Activated CD8-positive, alpha-beta memory T cell treated with anti-CD3 and anti-CD28 coated beads for 1 hour (primary cell): ENCODE measurements around the gene FUBP1.
"Not testable (repeated sequence)": the region's sequence is repeated elsewhere in the genome, so short reads cannot be mapped to it uniquely, and the experiment has no call there.

Experiments
- DNase-seq, 2 donors: peaks; one replicate each; pipeline ENCODE4 v3.0.0-alpha.2; 2020; ENCODE audit warnings: low read depth in 1 of 2; ENCODE audit errors: extremely low read depth in 1 of 2

The FUBP1 gene

DNA sequence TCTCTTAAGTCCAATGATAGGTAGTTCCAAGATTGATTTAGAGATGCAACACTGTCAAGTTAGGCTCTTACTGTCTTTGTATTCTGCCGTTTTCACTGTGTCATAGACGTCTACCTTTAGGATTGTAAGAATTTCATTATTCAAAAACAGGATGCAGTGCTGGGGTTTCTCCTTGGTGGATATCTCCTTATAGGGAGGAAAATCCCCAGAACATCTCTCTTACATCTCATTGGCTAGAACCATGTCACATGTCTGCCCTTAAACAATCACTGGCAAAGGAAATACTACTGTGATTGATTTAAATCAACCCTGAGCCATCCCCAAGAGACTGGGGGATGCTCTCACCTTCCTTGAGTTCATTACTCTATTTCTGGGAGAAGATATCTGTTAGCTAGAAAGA, 10.9 kb upstream of the FUBP1 start:
- DNase-seq: no peak

DNA sequence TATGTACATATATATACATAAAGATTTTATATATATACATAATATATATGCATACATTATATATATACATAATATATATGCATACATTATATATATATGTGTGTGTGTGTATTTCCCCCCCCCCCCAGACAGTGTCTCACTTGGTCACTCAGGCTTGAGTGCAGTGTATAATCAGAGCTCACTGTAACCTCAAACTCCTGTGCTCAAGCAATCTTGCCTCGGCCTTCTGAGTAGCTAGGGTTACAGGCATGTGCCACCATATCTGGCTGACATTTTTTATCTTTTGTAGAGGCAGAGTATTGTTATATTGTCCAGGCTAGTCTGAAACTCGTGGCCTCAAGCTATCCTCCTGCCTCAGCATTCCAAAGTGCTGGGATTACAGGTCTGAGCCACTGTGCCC, 9.0 kb upstream of the FUBP1 start:
- DNase-seq: no peak

DNA sequence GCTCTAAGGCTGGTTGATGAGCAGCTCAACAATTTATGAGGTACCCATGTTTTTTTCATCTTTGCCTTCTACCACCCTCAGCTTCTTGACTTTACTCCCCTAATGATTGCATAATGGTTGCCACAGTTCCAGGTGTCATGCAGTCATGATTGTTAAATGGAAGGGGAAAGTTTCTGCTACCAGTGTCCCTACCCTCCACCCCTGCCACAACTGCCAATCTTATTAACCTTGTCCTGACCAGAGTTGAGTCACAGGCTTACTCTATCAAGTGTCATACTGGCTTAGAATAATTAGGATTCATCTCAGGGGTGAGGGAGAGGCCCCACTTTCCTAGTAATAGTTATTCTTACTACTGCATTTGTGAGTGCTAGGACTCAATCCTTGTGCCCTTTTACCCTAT, 7.9 kb upstream of the FUBP1 start:
- DNase-seq: no peak

DNA sequence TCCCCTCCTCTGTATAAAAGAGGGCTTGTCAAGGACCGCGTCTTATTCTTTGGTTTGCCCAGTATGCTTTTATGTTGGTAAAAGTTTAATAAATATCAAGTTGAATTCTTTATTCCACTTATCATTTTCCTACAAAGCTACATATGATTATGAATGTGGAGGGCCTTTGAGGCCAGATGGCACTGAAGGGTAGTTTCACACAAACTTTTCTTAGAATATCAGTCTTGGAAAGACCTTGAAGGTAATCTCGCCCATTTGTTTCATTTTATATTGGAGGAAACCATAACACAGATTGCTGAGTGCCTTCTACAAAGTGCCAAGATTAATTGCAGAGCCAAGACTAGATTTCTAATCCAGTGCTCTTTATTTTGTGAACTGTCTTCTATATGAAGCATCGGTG, 5.8 kb upstream of the FUBP1 start:
- no peak for DNase-seq

DNA sequence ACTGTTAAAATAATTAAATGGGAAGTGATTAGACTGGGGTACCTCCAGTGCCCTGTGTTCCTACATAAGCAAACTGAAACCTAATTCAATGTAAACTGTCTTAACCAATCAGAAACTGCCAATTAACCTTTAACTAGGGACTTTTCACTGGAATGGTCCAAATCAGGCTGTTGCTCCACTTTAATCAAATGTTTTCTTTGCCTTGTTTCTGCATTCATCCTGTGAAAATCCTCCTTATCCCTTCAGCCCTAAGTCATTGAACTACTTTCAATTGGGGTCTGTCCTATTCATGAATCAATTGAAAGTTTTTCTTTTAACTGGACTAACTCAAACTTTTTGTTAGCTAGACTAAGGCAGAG, 5.1 kb upstream of the FUBP1 start:
- DNase-seq: no peak

DNA sequence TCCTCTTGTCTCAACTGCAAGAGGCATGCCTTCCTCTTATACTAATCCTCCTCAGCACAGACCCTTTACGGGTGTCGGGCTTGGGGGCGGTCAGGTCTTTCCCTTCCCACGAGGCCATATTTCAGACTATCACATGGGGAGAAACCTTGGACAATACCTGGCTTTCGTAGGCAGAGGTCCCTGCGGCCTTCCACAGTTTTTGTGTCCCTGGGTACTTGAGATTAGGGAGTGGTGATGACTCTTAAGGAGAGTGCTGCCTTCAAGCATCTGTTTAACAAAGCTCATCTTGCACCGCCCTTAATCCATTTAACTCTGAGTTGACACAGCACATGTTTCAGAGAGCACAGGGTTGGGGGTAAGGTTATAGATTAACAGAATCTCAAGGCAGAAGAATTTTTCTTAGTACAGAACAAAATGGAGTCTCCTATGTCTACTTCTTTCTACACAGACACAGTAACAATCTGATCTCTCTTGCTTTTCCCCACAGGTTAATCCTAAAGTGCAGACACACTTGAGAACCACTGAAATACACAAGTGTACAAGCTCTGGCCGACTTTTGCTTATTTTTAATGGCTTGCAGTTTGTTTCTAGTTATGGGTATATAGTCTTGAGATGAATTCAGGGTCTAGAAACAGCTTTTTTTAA, 4.6 kb upstream of the FUBP1 start:
- DNase-seq: not testable (repeated sequence)

DNA sequence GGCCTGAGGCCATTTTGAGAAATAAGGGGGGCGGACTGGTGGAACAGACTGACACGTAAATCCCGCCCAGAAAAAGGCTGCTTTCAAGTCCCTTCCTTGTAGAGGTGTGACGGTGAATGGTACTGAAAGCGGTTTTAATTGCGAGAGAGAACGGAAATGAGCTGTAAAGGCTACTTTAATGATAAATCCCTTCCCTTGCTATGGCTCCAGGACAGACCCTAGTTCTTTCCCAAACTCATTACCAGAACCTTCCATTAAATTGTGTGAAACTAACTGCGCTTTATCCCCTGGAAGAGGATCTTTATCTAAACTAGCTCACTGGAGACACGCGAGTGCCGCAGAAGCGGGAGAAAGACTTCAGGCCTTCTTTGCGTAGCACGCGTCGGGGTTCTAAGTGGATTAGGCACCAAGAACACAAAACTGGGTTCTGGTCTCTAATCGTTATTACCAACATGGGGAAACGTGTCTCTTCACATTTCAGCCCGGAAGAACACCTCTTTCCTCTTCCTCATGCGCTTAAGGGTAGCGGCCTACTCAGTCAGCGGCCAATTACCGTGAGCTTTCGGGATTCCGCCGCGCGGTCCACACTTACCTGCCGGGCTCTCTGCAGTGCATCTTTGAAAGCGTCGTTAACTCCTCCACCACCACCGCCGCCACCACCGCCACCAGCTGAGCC, 441 bp downstream of the FUBP1 start:
- DNase-seq: peak; percentile 33 to 46

DNA sequence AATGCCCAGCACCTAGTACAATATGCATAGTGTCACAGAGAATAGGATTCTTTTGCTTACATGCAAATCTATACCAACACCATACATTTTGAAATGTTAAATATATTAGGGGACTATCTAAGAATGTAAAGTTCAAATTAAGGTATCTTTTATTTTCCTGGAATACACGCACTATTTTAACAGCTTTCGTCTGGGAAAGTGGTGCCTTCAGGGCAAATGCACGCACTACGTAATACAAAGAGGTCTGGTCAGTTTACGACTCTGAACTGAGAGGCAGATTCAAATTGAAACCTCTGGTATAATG, 931 bp downstream of the FUBP1 start:
- no peak for DNase-seq

DNA sequence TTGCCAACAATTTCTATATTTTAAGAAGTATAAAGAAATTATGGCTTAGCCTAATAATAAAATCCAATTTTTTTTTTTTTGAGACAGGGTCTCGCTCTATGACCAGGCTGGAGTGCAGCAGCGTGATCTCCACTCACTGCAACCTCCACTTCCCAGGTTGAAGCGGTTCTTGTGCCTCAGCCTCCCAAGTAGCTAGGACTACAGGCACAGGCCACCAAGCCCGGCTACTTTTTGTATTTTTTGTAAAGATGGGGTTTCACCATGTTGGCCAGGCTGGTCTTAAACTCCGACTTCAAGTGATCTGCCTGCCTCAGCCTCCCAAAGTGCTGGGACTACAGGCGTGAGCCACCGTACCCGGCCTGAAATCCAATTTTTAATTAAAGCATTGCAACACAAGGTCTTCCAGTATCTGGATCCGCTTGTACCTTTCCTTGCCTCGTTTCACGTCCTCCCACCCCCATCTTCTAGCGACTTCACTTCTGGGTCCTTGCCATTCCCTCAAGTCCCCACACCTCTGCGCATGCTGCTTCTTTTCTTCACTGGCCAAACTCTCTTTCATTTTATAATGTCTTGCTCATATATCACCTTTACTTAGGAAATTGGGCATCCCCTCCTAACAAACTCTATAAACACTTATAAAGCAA, 2.3 kb downstream of the FUBP1 start:
- DNase-seq: no peak

DNA sequence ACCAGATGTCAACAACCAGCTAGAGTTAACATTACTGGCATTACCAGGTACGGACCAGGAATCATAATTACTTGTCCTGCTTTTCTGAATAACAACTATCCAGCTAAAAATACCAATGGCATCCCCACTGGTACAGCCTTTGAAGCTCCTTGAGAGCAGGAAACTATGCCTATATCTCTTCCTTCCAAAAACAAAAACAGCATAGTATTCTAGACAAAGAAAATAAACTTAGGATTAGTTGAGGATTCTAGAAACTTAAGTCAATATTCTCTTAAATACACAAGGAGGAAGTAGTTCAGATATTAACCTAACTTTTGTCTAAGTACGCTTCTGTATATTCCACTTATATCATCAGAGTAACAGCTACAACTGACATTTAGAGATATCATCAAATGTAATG, 3.0 kb downstream of the FUBP1 start:
- no peak for DNase-seq

DNA sequence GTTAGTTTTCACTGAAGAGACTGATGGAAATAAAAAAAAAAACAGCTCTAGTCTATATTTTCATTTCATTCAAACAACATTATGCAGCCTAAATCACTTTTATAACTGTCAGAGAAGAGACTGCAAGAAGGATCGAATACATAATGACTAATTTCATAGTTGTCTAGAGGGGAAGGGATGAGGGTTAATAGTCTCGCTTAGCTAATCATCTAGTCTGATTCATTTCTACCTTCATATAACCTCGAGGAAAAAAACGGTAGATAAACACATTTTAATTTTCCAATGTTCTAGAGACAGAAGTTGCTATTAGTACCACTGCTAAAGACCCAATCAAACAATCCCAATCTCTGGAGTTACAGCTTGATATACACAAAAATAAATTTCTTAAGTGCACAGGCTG, 3.5 kb downstream of the FUBP1 start:
- DNase-seq: no peak

DNA sequence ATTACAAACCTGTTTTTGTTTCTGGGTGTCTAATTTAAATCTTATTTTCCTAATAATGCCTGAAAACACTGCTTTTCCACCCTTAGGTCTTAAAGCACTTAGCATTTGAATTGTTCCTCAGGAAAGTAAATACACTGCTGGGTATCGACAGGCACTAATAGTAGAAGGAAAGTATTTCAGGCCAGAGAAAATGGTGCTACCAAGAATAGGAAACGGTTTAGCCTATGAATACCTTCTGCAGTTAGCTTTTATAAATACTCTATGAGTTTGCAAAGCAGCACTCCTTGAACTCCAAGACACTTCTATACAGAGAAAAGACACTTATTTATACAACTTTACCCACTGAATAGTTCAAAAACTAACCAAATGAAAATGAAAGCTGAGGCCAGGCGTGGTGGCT, 6.8 kb downstream of the FUBP1 start:
- no peak for DNase-seq

DNA sequence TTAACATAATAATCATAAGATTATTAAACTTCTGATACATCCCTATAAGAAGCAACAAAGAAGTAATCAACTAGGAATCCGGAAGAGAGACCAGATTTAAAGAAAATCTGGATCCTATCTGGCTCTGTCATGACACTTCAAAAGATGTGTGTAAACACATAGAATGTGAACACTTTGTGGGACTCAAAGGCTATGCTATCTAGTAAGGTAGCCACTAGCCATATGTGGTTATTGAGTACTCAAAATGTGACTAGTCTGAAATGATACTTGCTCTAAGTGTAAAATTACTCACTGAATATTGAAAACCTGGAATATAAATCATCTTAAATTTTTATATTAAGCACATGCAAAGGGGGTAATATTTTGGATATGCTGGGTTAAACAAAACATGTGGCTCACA, 8.7 kb downstream of the FUBP1 start:
- no peak for DNase-seq

DNA sequence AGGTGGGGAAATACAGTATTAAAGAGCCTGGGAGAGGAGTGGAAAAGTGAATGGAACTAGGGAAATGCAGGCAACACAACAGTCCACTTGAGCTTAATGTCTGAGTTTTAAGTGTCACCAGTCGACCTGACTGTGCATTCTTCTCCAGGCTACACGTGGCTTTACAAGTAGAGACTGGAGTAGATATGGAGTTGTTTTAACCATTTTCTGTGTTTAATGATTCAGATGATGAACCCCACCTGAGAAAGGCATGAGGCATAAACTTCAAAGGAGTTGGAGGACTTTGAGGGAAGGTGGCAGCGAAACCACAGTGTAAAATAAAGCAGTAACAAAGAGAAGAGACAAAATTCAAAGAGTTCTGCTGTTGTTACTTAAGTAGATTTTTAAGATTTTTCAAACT, 12.6 kb downstream of the FUBP1 start:
- DNase-seq: no peak

DNA sequence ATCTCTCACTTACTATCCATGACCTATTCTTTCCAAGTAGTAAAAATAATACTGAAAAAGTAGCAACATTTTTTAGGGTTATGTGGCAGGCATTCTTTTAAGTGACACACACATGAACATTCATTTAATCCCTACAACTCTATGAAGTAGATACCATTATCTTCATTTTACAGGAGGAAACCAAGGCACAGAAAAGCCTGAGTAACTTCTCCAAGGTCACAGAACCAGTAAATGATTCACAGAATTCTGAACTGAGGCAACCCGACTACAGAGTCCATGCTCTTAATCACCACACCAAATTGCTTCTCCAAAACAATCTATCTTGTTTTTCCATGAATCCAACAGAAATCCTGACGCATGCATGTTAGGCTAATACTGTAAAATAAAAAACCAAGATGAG, 17.5 kb downstream of the FUBP1 start:
- no peak for DNase-seq

DNA sequence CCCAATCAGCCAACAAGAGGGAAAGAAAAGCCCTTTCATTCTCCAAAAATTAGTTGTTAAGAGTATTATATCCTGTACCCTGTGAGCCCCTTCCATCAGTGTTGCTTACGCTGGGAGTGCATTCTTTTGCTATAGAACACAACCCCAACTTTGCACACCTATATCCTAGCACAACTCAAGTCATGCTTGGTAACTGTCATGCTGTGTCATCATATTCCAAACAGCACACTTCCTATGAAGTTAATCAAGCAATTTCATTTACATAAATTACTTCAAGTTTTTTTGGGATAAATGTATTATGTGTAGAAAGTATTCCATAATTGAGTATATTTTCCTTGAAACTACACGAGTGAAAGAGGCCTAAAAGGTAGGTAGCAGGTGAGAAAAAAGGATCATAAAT, 20.0 kb downstream of the FUBP1 start:
- no peak for DNase-seq

DNA sequence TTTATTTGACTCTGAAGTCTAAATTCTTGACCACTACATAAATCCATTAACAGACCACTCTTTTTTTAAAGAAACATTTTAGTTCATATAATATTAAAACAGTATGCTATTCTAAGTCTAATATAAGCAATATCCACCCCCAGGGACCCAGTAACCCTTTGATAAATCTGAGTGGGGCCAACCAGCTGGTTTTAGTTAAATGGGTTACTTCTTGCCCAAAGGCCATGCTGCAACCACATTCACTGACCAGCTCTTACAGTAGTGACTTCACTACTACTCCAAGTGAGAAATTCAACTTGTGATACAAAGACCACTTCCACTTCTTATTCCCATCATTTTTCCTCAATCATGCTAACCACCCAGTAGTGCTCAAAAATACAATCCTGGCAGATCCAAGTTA, 20.5 kb downstream of the FUBP1 start:
- DNase-seq: no peak

DNA sequence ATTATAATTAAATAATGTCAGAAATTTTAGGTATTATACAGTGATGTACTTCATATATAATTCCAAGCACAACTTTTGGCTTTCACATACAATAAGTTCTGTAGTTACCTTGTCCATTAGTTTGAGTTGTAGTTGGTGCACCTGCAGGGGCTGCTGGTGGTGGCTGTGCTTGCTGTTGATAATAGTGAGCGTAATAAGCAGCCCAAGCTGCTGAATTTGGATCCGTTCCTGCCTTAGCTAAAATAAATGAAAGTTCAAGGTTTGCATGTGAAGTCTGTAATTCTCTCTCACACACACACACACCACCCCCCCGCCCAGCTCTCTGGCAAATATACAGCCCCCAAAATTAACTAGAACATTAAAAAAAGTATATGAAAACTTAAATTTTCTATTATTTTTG, 22.4 kb downstream of the FUBP1 start:
- no peak for DNase-seq

DNA sequence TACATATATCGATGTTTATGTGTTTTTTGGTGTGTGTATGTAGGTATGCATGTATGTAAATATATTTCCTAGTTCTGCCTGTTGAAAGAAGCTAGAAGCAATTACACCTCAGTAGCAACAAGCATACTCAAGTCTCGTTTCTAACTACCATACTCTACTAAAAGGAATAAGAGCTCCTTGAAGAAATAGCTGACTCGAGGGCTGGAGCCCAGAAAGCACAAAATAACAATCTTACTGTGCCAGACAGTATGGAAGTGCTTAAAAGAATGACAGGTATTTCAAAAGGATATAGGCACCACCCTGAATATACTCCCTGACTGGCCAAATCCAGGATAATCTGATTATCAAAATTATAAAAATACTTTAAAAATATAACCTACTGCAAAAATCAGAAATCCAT, 23.2 kb downstream of the FUBP1 start:
- DNase-seq: no peak

DNA sequence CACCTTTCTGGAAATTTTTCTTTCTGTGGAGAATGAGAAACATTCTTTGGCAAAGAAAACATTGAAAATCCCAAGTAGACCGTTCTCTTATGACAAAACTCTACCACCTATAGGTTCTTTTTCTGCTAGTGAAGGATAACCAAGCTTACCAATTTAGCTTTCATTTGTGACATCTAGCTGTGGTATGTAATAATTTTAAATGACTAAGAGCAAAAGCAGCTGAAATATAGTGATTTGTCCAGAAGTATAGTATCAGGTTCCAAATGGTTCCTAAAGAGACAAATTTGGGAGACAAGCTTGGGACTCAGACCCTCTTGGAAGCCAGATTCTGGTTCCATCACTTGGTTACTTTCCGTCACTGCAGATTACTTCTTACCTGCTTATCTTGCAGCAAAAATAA, 24.4 kb downstream of the FUBP1 start:
- no peak for DNase-seq

DNA sequence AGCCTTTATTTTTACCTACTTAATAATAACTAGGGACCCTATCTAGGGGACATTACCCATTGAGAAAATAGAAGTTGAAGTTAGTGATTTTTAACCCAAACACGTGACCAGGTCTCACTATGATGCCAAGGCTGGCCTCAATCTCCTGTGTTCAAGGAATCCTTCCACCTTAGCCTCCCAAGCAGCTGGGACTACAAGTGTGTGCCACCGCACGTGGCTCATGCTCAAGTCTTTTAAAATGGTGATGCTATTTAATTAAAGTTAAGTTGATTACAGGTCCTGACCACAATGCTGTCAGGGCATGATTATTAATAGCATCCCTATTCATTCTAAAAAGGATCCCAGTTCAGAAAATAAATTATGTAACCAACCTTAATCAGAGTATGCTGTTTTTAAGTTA, 25.0 kb downstream of the FUBP1 start:
- no peak for DNase-seq

DNA sequence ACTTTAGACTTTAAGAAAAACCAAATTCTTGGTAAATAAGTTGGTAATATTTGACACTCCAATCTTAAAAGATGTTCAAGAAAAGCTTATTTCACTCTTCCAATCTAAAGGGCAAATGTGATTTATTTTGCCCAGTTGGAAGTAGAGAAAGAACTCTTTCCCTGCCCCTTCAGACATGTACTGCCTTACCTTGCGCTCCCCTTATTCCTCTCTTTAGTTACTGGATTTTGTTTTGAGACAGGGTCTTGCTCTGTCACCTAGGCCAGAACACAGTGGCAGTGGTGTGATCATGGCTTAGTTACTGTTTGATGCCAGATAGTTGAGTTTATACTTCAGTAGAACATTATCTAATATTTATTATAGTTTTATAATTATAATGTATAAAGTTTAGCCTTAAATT, 27.5 kb downstream of the FUBP1 start:
- DNase-seq: no peak

DNA sequence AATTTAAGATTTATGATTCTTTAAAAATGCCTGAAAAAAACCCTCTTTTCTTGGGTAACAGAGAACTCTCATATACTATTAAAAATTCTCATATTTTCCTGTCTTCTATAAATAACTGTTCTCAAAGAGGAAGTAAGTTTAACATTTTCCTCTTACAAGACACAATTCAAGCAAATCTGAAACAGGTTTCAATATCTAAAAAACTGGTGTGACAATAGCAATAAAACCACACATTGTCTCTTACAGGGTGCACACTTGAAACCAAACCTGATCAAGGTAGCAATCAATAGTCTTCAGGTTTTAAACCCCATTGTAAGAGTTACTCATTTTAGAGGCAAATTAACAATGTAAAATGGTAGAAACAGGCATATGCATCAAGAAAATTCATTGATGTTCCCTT, 28.0 kb downstream of the FUBP1 start:
- DNase-seq: no peak
